ENCODE measurements around the gene CSNK1G2.

The CSNK1G2 gene

GRCh38 chr19:1969176-1970002, 28.4 kb downstream of the CSNK1G2 start:
- TF ChIP-seq FOXP2 (optimal IDR thresholded peaks at IDR 0.05; ENCODE audit: control extremely low read depth, extremely low read length, insufficient read depth) (no peak), EZH2 (IDR thresholded peaks at IDR 0.05) (no peak), POLR2AphosphoS5 (IDR thresholded peaks at IDR 0.05; ENCODE audit: borderline replicate concordance, low read depth, low read length) (no peak)
- peaks cover 4% of the 10 kb centered on the region; the same call in 1 of the 2 replicates for H3K36me3 ChIP-seq (ENCODE audit: insufficient read depth, low read length)

DNA sequence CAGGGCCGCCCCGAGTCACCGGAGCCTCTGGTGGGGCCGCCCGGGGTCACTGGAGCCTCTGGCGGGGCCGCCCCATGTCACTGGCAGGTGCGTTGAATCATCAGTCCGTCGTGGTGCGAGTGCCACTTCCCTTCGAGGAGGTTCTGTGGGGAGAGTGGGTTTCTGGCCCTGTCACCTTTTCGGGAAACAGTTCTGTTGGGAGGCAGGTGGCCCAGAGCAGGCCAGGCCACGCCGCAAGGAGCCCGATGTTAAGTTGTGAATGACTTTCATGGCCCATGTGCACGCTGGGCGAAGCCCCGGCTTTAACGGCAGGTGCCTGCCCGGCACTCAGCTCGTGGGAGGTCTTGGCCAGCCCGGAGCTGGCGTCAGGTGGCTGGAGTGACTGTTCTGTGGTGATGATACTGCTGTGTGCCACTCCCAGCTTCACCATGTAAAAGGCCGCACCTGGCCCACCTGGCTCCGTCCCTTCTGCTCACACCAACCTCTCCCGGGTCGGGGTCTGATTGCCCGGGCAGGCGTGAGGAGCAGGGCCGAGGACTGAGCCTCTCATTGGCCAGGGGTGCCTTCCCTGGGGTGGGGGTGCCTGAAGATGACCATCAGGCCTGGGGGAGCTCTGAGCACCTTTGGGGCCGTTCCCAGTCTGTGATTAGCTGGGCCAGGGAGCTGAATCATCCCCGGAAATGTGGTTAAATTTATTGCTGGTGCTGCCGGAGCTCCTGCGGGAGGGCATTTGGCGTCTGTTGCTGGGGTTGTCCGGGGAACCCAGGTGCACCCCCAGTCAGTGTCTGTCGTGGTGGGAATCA, 29.2 kb downstream of the CSNK1G2 start:
- Histone ChIP-seq H3K9me3 (ENCODE audit: low read depth, low read length) (no peaks in the 10 kb centered on the region), H3K36me3 (ENCODE audit: insufficient read depth, low read length) (peaks cover 4% of the 10 kb centered on the region; the same call in 1 of the 2 replicates), H3K4me3 (no peak overlapping the region), H3K9ac (ENCODE audit: insufficient read length) (no peak overlapping the region), H3K27ac (no peak overlapping the region)
- TF ChIP-seq POLR2AphosphoS5 (IDR thresholded peaks at IDR 0.05; ENCODE audit: borderline replicate concordance, low read depth, low read length) = no peak
- no peak for DNase-seq (ENCODE audit: low read depth, low spot score)

More at GRCh38 chr19:1969176-1970002, 28.4 kb downstream of the CSNK1G2 start:
- H3K27ac ChIP-seq = no peak overlapping the region
- H3K9ac ChIP-seq (ENCODE audit: insufficient read length) = no peak overlapping the region
- H3K9me3 ChIP-seq (ENCODE audit: low read depth, low read length) = no peaks in the 10 kb centered on the region
- no peak for DNase-seq (ENCODE audit: low read depth, low spot score)
- H3K4me3 ChIP-seq = no peak overlapping the region

DNA sequence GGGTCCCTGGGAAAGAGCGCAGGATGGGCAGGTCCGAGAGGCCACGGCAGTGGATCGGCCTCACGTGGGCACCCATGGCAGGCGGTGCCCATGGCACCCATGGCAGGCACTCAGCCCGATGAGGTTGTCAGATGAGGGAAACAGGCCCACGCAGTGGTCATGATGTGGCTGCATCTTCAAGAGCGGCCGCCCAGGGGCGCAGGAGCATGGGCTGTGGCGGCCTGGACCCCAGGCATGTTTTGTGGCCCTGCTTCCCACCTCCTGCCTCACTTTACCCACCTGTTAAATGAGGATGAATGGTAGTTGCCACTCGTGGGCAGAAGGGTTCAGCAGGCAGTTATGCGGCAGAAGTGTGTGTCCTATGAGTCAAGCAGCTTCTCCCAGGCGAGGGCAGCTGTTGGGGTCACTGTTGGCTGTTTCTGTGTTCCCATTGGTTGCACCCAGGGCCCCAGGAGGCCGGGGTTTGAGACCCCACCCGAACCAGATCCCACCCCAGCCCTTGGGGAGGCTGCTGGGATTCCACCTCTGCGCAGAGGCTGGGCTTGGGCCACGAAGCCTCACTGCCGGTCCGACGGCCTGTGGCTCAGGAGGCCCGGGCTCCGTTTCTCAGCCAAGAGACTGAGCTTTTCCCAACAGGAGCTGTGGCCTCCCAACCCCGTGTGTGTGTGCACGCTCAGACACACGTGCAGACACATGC, 30.0 kb downstream of the CSNK1G2 start:
- H3K36me3 ChIP-seq (ENCODE audit: insufficient read depth, low read length) = peaks cover 4% of the 10 kb centered on the region; the same call in 1 of the 2 replicates
- no peak overlapping the region for H3K27ac ChIP-seq
- H3K9ac ChIP-seq (ENCODE audit: insufficient read length) = no peak overlapping the region
- no peak for DNase-seq (ENCODE audit: low read depth, low spot score)
- H3K9me3 ChIP-seq (ENCODE audit: low read depth, low read length) = no peaks in the 10 kb centered on the region
- TF ChIP-seq POLR2AphosphoS5 (IDR thresholded peaks at IDR 0.05; ENCODE audit: borderline replicate concordance, low read depth, low read length) (no peak), EZH2 (IDR thresholded peaks at IDR 0.05) (no peak), FOXP2 (optimal IDR thresholded peaks at IDR 0.05; ENCODE audit: control extremely low read depth, extremely low read length, insufficient read depth) (no peak)
- H3K4me3 ChIP-seq = no peak overlapping the region

DNA sequence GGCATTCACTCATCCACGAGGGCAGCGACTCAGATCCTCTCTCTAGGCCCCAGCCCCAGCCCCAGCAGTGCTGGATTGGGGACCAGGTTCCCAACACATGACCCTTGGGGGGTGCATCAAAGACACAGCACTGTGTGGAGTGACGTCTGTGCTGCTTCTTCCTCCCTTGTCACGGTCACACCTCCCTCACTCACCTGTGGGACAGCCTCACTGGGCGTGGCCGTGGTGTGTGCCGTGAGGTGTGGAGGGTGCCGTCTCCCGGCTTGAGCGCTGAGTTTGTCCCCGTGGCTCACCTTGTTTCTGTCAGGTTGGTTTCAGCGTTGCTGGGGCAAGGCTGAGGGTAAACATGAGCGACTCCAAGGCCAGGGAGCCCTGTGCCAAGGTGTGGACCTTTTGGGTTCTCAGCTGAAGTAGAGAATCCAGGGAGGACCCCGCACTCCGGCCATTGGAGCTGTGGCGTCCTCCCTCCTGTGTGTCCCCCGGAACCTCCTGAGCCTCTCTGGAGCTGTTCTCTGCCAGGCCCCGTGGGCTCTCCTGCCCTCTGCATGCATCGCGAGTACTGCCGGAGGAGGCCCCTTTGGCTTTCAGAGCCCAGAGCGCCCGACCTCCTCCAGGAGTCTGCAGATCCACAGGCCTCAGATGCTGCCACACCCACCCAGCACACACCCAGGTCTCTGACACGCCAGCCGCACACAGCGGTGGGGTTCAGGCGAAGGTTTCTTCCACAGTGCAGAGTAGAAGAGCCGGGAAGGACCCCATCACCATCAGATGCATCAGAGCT, 33.6 kb downstream of the CSNK1G2 start:
- Histone ChIP-seq H3K9ac (ENCODE audit: insufficient read length) (no peak overlapping the region), H3K36me3 (ENCODE audit: insufficient read depth, low read length) (peaks cover 5% of the 10 kb centered on the region; the same call in 1 of the 2 replicates), H3K4me3 (no peak overlapping the region), H3K27ac (no peak overlapping the region), H3K9me3 (ENCODE audit: low read depth, low read length) (no peaks in the 10 kb centered on the region)
- DNase-seq (ENCODE audit: low read depth, low spot score) = no peak
- TF ChIP-seq FOXP2 (optimal IDR thresholded peaks at IDR 0.05; ENCODE audit: control extremely low read depth, extremely low read length, insufficient read depth) (no peak), EZH2 (IDR thresholded peaks at IDR 0.05) (no peak), POLR2AphosphoS5 (IDR thresholded peaks at IDR 0.05; ENCODE audit: borderline replicate concordance, low read depth, low read length) (no peak)

DNA sequence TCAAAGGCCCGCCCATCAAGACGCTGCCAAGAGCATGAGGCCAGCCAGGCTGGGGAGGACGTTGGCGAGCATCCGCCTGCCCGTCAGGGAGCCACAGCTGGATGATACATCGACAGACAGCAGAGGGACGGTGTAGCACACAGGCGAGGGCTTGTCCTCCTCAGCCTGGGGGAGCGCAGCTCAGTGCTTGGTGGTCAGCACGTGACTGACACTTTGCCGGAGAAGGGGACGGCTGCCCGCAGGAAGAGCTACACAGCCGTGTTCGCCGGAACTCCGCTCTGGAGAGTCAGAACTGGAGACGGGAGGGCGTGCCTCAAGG, 34.1 kb downstream of the CSNK1G2 start:
- H3K9ac ChIP-seq (ENCODE audit: insufficient read length) = no peak overlapping the region
- H3K27ac ChIP-seq = no peak overlapping the region
- no peak overlapping the region for H3K4me3 ChIP-seq
- H3K36me3 ChIP-seq (ENCODE audit: insufficient read depth, low read length) = peaks cover 11% of the 10 kb centered on the region; the same call in 1 of the 2 replicates
- DNase-seq (ENCODE audit: low read depth, low spot score) = no peak
- no peaks in the 10 kb centered on the region for H3K9me3 ChIP-seq (ENCODE audit: low read depth, low read length)
- TF ChIP-seq EZH2 (IDR thresholded peaks at IDR 0.05) (no peak), POLR2AphosphoS5 (IDR thresholded peaks at IDR 0.05; ENCODE audit: borderline replicate concordance, low read depth, low read length) (no peak), FOXP2 (optimal IDR thresholded peaks at IDR 0.05; ENCODE audit: control extremely low read depth, extremely low read length, insufficient read depth) (no peak)

DNA sequence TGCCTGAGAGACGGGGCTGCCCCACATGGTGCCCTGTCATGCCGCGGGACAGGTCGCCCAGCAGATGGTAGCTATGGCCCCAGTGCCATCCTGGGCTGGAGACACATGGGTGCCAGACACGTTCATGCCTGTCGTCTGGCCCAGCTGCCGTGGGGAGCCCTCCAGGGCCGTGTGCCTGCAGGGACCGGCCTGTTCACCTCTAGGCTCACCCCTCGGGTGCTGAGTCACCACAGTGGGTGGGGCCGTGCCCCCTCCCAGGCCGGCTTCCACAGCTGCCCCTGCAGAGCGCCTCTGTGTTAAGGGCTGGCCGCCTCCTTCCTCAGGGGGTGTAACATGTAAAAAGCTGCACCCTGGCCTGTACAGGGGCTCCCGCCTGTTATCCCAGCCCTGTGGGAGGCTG, 36.1 kb downstream of the CSNK1G2 start:
- TF ChIP-seq FOXP2 (optimal IDR thresholded peaks at IDR 0.05; ENCODE audit: control extremely low read depth, extremely low read length, insufficient read depth) (no peak), EZH2 (IDR thresholded peaks at IDR 0.05) (no peak), POLR2AphosphoS5 (IDR thresholded peaks at IDR 0.05; ENCODE audit: borderline replicate concordance, low read depth, low read length) (no peak)
- Histone ChIP-seq H3K9me3 (ENCODE audit: low read depth, low read length) (no peaks in the 10 kb centered on the region), H3K27ac (no peak overlapping the region), H3K9ac (ENCODE audit: insufficient read length) (no peak overlapping the region), H3K36me3 (ENCODE audit: insufficient read depth, low read length) (peaks cover 22% of the 10 kb centered on the region; the same call in 1 of the 2 replicates), H3K4me3 (no peak overlapping the region)
- DNase-seq (ENCODE audit: low read depth, low spot score) = no peak

GRCh38 chr19:1978346-1978894, 37.4 kb downstream of the CSNK1G2 start:
- no peak overlapping the region for H3K27ac ChIP-seq
- H3K36me3 ChIP-seq (ENCODE audit: insufficient read depth, low read length) = peaks cover 26% of the 10 kb centered on the region; the same call in 1 of the 2 replicates
- DNase-seq (ENCODE audit: low read depth, low spot score) = no peak
- no peak overlapping the region for H3K4me3 ChIP-seq
- H3K9me3 ChIP-seq (ENCODE audit: low read depth, low read length) = no peaks in the 10 kb centered on the region
- H3K9ac ChIP-seq (ENCODE audit: insufficient read length) = no peak overlapping the region
- no peak for TF ChIP-seq EZH2 (IDR thresholded peaks at IDR 0.05)
- no peak for TF ChIP-seq FOXP2 (optimal IDR thresholded peaks at IDR 0.05; ENCODE audit: control extremely low read depth, extremely low read length, insufficient read depth)
- TF ChIP-seq POLR2AphosphoS5 (IDR thresholded peaks at IDR 0.05; ENCODE audit: borderline replicate concordance, low read depth, low read length) = no peak

Measured in SK-N-MC (cell line).